ENCODE measurements around the gene MYOCD.

The MYOCD gene

GRCh38 chr17:12642034-12642433, 23.7 kb upstream of the MYOCD start:
- in situ Hi-C loops (cut with HindIII; ENCODE audit: low sequenced_read_pairs) = no loop called here

DNA sequence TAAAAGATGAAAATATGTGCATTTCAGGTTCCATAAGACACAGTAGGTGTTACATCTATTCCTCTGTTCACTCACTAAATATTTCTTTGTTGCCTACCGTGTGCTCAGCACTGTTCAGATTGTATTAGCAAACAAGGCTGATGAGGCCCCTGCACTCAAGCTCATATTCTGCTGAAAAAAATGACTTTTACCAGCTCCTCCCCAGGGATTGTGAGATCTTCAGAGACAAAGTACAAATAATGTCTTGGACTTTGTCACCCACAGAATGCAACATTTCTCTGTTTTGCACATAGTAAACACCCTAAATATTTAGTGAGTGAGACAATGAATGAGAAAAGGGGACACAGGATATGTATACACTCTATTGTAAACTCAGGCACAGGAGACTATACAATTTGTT, 21.9 kb upstream of the MYOCD start:
- in situ Hi-C loops (cut with HindIII; ENCODE audit: low sequenced_read_pairs) = no loop called here

- in situ Hi-C loops (cut with HindIII; ENCODE audit: low sequenced_read_pairs) = no loop called here
Measured at GRCh38 chr17:12644623-12645022, 21.1 kb upstream of the MYOCD start.

DNA sequence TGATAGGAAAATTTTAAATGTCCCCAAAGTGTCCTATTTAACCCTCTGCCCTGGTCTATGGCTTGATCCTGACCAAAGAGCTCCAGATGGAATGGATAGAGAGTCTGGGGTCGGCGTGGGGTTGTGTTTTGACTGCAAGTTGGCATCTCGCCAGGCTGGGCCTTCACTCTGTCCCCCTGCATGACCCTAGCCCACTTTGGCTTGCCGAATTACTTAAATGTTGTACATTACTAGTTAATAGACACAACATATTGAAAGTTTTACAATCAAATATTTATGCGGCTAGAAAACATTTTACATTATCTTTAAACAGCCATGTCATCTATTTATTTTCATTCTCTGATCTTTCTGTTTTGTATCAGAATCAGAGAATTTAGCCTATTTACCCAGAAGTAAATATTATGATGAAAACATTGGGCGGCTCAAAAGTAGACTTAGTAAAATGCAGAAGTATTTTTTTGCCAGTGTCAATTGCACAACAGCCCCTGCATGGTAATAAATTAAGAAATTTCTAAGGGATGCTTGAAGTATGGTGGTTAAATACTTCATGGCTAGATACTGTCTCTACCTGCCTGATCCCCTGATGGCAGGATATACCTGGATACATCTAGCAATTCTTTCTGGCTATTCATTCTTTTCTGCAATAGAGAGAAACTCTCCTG, 18.8 kb upstream of the MYOCD start:
- in situ Hi-C loops (cut with HindIII; ENCODE audit: low sequenced_read_pairs) = no loop called here

DNA sequence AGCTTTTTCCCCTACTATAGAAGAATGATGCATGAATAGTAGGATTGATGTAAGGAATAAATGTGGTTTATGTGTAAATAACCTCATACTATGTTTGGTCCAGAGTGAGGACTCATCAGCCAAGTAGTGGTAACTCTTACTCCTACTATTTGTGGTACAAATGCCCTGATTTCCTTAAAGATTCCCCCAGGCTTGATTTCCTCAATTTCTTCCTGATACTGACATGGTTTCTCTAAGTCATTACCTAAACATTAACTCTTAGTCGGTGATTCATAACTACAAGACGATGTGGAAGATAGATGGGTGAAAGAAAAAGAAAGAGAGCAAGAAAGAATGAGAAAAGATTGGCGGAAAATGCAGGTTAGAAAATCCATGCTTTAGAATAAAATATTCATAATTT, 17.2 kb upstream of the MYOCD start:
- in situ Hi-C loops (cut with HindIII; ENCODE audit: low sequenced_read_pairs) = no loop called here

- in situ Hi-C loops (cut with HindIII; ENCODE audit: low sequenced_read_pairs) = no loop called here
Measured at GRCh38 chr17:12655936-12656335, 9.8 kb upstream of the MYOCD start.

GRCh38 chr17:12656354-12656753, 9.3 kb upstream of the MYOCD start:
- in situ Hi-C loops (cut with HindIII; ENCODE audit: low sequenced_read_pairs) = no loop called here

GRCh38 chr17:12659500-12659899, 6.2 kb upstream of the MYOCD start:
- in situ Hi-C loops (cut with HindIII; ENCODE audit: low sequenced_read_pairs) = no loop called here

DNA sequence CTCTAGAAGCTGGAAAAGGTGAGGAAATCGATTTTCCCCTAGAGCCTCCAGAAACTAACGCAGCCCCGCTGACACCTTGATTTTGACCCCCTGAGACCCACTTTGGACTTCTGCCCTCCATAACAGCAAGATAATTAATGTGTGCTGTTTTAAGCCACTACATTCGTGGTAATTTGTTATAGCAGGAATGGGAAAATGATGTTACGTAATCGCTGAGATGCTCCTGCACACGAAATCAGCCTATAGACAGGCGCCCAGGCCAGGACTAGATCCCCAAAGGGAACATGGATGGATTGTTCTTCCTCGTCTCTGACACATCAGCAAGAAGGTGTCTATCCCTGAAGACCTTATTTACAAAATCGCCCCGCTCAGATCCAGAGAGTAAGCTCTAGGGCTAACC, 1.4 kb upstream of the MYOCD start:
- in situ Hi-C loops (cut with HindIII; ENCODE audit: low sequenced_read_pairs) = no loop called here

DNA sequence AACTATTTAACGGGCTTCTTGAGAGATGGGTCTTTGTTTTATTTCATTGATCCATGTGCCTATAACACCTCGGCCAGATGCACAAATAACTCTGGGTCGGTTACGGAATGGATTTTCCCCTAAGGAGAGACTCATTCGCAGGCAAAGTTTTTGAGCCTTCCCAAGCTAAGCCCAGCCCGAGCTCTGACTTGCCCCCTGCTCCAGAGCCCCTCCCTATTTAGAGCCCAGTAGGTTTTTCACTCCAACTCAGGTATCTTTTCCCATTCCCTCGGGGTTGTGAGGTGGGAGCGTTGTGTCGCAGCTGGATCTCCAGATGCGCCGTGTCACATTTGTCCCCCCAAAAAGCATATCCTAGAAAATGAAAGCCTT, 812 bp upstream of the MYOCD start:
- in situ Hi-C loops (cut with HindIII; ENCODE audit: low sequenced_read_pairs) = no loop called here

- in situ Hi-C loops (cut with HindIII; ENCODE audit: low sequenced_read_pairs) = no loop called here
Measured at GRCh38 chr17:12666718-12667117, 1.0 kb downstream of the MYOCD start.

- in situ Hi-C loops (cut with HindIII; ENCODE audit: low sequenced_read_pairs) = no loop called here
Measured at GRCh38 chr17:12667299-12667958, 1.7 kb downstream of the MYOCD start.

- in situ Hi-C loops (cut with HindIII; ENCODE audit: low sequenced_read_pairs) = no loop called here
Measured at GRCh38 chr17:12671906-12672305, 6.2 kb downstream of the MYOCD start.

DNA sequence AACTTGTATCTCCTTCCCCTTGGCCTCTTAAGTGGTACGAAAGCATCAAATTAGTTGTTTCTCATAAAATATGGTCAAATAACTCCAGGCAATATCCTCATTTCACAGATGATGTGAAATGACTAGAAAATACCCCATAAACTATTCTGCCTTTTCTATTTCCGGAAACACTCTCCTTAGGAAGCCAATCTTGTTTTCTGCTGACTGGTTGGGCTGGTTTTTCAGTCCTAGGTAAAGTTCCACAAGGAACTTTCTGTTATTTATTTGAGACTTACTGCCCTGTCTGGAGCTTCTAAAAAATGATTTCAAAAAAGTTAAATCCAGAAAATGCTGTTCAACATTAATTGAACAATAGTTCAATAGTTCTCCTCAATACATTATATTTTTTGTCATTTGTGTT, 7.3 kb downstream of the MYOCD start:
- in situ Hi-C loops (cut with HindIII; ENCODE audit: low sequenced_read_pairs) = no loop called here

DNA sequence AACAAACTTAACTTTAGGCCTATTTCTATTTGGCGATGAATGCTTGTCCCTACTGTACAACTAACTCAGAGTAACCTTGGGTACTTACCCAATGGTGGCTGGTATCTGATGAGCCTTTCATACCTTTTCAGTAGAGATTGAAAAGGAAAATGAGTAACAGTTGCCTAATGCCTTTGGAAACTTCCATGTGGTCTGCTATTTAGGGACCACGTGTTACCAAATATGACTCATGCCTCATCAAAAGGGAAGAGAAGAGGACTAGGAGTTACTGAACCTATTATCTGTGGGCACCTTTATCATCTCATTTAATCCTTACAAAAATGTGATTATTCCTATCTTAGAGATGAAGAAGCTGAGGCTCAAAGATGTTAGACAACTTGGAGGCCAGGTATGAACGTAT, 8.1 kb downstream of the MYOCD start:
- in situ Hi-C loops (cut with HindIII; ENCODE audit: low sequenced_read_pairs) = no loop called here

- in situ Hi-C loops (cut with HindIII; ENCODE audit: low sequenced_read_pairs) = loop anchor here (25.0 kb wide), 1 partner anchor 318 kb away; no protein-coding TSS in a partner anchor
Measured at GRCh38 chr17:12680407-12680897, 14.8 kb downstream of the MYOCD start.

DNA sequence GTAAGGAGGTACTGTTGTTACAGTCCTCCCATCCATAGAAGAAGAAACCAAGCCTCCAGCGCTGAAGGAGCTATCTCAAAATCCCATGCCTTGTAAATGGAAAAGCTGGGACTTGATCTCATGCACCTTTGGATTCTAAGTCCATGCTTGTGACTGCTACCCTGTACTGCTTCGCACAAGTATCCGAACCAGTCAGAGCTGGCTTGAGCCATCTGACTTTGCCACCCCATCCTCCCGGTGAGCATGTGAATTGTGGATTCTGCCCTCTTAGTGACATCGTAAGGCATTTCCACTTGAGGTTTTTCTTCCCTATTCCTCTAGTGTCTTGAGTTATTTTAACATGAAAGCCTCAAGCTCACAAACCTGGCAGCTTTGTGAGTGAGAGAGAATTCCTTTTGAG, 15.3 kb downstream of the MYOCD start:
- in situ Hi-C loops (cut with HindIII; ENCODE audit: low sequenced_read_pairs) = loop anchor here (25.0 kb wide), 1 partner anchor 319 kb away; no protein-coding TSS in a partner anchor

DNA sequence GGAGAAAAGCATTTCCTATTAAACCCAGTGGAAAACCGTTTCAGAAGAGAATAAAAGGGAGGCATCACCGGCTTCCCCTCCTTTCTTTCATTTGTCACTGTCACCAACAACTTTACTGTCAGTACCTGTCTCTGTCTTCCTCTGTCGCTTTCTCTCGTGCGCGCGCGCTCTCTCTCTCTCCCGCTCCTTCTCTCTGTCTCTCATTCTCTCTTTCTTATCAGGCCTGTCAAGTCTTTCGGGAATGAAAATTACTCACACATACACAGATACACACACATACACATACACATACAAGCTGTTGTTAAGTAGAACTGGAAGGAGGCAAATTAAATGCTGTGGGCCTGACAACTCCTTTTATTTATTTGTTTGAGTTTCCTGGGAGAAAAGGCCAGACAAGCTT, 17.6 kb downstream of the MYOCD start:
- in situ Hi-C loops (cut with HindIII; ENCODE audit: low sequenced_read_pairs) = loop anchor here (25.0 kb wide), 1 partner anchor 321 kb away; no protein-coding TSS in a partner anchor

- in situ Hi-C loops (cut with HindIII; ENCODE audit: low sequenced_read_pairs) = loop anchor here (25.0 kb wide), 1 partner anchor 324 kb away; no protein-coding TSS in a partner anchor
Measured at GRCh38 chr17:12686486-12686885, 20.8 kb downstream of the MYOCD start.

- in situ Hi-C loops (cut with HindIII; ENCODE audit: low sequenced_read_pairs) = loop anchor here (25.0 kb wide), 1 partner anchor 326 kb away; no protein-coding TSS in a partner anchor
Measured at GRCh38 chr17:12688382-12688781, 22.7 kb downstream of the MYOCD start.

DNA sequence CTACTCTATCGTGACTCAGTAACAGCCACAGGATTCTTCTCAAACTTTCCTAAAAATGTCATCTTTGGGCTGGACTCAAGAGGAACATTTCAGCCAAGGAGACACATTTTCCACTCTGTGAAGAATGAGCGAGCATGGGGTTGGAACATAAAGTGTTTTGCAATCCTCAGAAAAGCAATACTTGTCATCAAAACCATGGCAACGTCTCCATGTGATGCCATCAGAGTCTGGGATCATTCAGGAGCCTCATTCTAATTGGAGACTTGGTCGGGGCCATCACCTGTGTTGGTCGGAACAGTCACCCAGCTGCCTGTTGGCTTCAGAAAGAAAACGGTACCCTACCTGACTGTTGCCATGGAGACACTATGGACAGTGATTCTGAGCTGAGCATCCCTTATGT, 25.5 kb downstream of the MYOCD start:
- in situ Hi-C loops (cut with HindIII; ENCODE audit: low sequenced_read_pairs) = loop anchor here (25.0 kb wide), 1 partner anchor 329 kb away; no protein-coding TSS in a partner anchor

GRCh38 chr17:12693640-12694039, 27.9 kb downstream of the MYOCD start:
- in situ Hi-C loops (cut with HindIII; ENCODE audit: low sequenced_read_pairs) = loop anchor here (25.0 kb wide), 1 partner anchor 331 kb away; no protein-coding TSS in a partner anchor
